Kidney epithelial cell (primary cell): ENCODE results near the gene ANK3. TPM values are rescaled to one million over a fixed set of nuclear protein-coding genes. Genes with fewer than 3 reads are reported as not detected.

Source experiments
- DNase-seq: peaks from one replicate; pipeline ENCODE4 v3.0.0-alpha.2; 2010; ENCODE audit warnings: low read depth
- H3K27me3 ChIP-seq: 2 replicates; pipeline ENCODE4 v1.6.0; 2011; ENCODE audit warnings: low read length; ENCODE audit not compliant: control insufficient read depth, insufficient read depth
- H3K36me3 ChIP-seq: 2 replicates; pipeline ENCODE4 v1.5.1; 2011; ENCODE audit warnings: low read length; ENCODE audit not compliant: control insufficient read depth, insufficient read depth
- H3K4me3 ChIP-seq: 2 replicates; pipeline ENCODE4 v1.5.1; 2011; ENCODE audit warnings: low read depth, mild to moderate bottlenecking, control low read depth, low read length
- total RNA-seq: library from RNA; depleted of rRNA; stranded (reverse); fragments of >200 nt; gene quantifications from 2 replicates; pipeline ENCODE4 v1.2.3, GENCODE V29; 2015
- TF ChIP-seq, protein P1 (sequence below): IDR thresholded peaks from 2 replicates; pipeline ENCODE4 v1.5.1; 2011; ENCODE audit warnings: mild to moderate bottlenecking, moderate library complexity, low read length, control low read depth, inconsistent platforms; ENCODE audit not compliant: insufficient read depth, poor library complexity, severe bottlenecking

ANK3 gene
- total RNA-seq, 1 donor from 2014 or later = 14.8 TPM

GRCh38 chr10:60137292-60137992 is 252.2 kb downstream of the ANK3 start:
- TF ChIP-seq, protein P1, sequence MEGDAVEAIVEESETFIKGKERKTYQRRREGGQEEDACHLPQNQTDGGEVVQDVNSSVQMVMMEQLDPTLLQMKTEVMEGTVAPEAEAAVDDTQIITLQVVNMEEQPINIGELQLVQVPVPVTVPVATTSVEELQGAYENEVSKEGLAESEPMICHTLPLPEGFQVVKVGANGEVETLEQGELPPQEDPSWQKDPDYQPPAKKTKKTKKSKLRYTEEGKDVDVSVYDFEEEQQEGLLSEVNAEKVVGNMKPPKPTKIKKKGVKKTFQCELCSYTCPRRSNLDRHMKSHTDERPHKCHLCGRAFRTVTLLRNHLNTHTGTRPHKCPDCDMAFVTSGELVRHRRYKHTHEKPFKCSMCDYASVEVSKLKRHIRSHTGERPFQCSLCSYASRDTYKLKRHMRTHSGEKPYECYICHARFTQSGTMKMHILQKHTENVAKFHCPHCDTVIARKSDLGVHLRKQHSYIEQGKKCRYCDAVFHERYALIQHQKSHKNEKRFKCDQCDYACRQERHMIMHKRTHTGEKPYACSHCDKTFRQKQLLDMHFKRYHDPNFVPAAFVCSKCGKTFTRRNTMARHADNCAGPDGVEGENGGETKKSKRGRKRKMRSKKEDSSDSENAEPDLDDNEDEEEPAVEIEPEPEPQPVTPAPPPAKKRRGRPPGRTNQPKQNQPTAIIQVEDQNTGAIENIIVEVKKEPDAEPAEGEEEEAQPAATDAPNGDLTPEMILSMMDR = no peak
- Histone ChIP-seq H3K27me3 (no peaks in the 10 kb centered on the region), H3K4me3 (no peak overlapping the region), H3K36me3 (no peaks in the 10 kb centered on the region)
- DNase-seq = no peak

- TF ChIP-seq, protein P1 = no peak
- no peak for DNase-seq
- H3K27me3 ChIP-seq = no peaks in the 10 kb centered on the region
- no peaks in the 10 kb centered on the region for H3K36me3 ChIP-seq
- H3K4me3 ChIP-seq = no peak overlapping the region
Observed at GRCh38 chr10:60135020-60135419, 254.7 kb downstream of the ANK3 start.

DNA sequence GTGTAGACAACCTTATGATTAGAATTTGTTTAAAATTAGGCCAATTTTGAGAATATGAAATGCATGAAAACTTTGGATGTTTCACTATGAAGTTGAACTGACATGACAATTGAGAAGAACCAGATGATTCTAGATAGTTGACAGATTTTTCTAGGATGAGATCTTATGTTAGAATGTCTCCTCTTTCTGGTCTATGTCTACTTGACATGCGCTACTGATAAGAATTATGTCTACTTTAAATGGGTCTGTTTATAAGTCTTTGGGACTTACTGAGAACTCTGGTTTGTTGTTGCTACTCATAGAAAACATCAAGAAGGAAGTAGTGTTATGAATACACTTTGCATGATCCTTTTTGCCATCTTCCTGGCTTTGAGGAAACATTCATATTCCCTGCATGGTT is 255.1 kb downstream of the ANK3 start:
- no peaks in the 10 kb centered on the region for H3K27me3 ChIP-seq
- TF ChIP-seq, protein P1 = no peak
- no peak overlapping the region for H3K4me3 ChIP-seq
- DNase-seq = no peak
- no peaks in the 10 kb centered on the region for H3K36me3 ChIP-seq

DNA sequence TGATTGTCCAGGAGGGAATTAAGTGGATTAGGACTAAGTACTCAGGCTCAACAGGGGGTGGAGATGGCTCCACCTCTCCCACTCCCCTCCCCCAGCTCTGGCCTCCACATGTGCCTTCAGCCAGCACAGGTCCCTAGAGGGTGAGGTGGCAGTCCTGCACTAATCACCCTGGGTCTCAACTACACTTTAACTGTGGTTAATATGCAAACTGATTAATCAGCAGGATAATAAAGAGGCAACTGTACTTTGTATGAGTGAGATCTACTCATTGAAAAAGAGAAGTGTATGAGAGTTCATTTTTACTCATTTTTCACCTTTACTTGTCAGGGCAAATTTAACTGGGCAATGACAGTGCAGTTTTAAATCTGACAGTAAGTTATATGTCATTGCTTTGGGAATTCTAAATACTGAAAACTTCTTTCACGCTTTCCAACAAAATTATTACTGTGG is 259.5 kb downstream of the ANK3 start:
- Histone ChIP-seq H3K4me3 (no peak overlapping the region), H3K27me3 (no peaks in the 10 kb centered on the region), H3K36me3 (no peaks in the 10 kb centered on the region)
- TF ChIP-seq, protein P1 = no peak
- DNase-seq = no peak

DNA sequence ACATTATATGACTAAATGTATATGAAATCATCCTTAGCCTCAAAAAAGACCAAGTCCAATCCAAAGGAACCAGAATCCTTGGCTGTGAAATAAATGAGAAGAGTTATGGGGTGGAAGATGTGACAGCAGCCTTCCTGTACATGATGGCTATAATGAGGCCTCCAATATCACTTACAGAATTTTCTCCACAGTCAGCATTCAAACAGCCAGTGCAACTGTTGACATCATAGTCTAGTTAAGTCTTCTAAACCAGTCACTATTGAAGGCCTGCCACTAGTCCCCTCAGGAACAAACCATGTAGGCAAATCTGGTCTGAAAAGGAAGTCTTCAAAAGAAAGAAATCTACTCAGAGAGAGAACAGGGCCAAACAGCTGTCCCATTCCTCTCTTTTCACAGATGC is 263.8 kb downstream of the ANK3 start:
- H3K27me3 ChIP-seq = no peaks in the 10 kb centered on the region
- no peak for DNase-seq
- TF ChIP-seq, protein P1 = no peak

DNA sequence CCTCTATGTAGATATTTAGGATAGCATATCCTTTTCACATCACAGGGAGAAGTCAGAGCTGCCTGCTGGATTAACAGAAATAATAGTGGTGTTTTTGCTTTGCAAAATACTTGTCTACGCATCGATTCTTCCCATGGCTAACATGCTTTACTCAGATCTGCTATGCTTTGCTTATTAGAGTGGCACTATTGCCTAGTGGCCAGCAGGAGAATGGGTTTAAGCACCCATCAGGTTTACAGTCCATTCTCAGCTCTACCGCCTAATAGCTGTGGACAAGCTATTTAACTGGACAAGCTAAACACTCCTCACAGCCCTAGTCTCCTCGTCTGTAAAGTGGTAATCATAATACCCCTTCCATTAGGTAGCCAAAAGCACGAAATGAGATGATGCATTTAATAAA is 265.1 kb downstream of the ANK3 start:
- no peak overlapping the region for H3K4me3 ChIP-seq
- DNase-seq = no peak
- H3K27me3 ChIP-seq = no peaks in the 10 kb centered on the region
- TF ChIP-seq, protein P1 = no peak
- H3K36me3 ChIP-seq = no peaks in the 10 kb centered on the region

More for the DNA sequence above, 263.8 kb downstream of the ANK3 start:
- no peak overlapping the region for H3K4me3 ChIP-seq
- no peaks in the 10 kb centered on the region for H3K36me3 ChIP-seq
